SK-N-SH (cell line): ENCODE results near the gene BTF3. TPM values are rescaled to one million over a fixed set of nuclear protein-coding genes. Genes with fewer than 3 reads are reported as not detected.

Experiments
- ELF1 ChIP-seq: IDR thresholded peaks from 2 replicates; pipeline ENCODE4 v1.4.0; 2012
- EP300 ChIP-seq, 2 experiments: IDR thresholded peaks; 2 replicates each; pipeline versions ENCODE4 v1.4.0 to v1.6.1; 2012; ENCODE audit warnings: borderline replicate concordance in 1 of 2, low read depth in 1 of 2, low read length in 1 of 2
- EZH2phosphoT487 ChIP-seq: fragments of 200-600 bp; sonication (generic); IDR thresholded peaks from 2 replicates; pipeline ENCODE4 v1.6.1; 2017; ENCODE audit warnings: low read depth, mixed run types, mild to moderate bottlenecking, antibody characterized with exemption, moderate library complexity, borderline replicate concordance
- FOXJ3 ChIP-seq: sonication (generic); formaldehyde crosslinking; IDR thresholded peaks from 2 replicates; pipeline ENCODE4 v1.5.1; 2020; ENCODE audit warnings: mild to moderate bottlenecking, missing genetic modification reagents
- FOXM1 ChIP-seq: IDR thresholded peaks from 2 replicates; pipeline ENCODE4 v1.4.0; 2012; ENCODE audit warnings: low read depth, mild to moderate bottlenecking
- MAX ChIP-seq: IDR thresholded peaks from 2 replicates; pipeline ENCODE4 v1.4.0; 2012; ENCODE audit warnings: low read depth
- MEF2A ChIP-seq: IDR thresholded peaks from 2 replicates; pipeline ENCODE4 v1.4.0; 2012; ENCODE audit warnings: low read depth, borderline replicate concordance
- PBX3 ChIP-seq: IDR thresholded peaks from 2 replicates; pipeline ENCODE4; 2012
- RAD21 ChIP-seq: IDR thresholded peaks from 2 replicates; pipeline ENCODE4 v1.6.1; 2012; ENCODE audit warnings: mild to moderate bottlenecking, low read length
- RCOR1 ChIP-seq: fragments of 150-350 bp; IDR thresholded peaks from 2 replicates; pipeline ENCODE4 v1.6.1; 2017; ENCODE audit warnings: antibody characterized with exemption, low read length
- REST ChIP-seq: IDR thresholded peaks from 2 replicates; pipeline ENCODE4 v1.6.1; 2012; ENCODE audit warnings: mild to moderate bottlenecking, low read depth, low read length, moderate library complexity
- RFX5 ChIP-seq: IDR thresholded peaks from 2 replicates; pipeline ENCODE4 v1.6.1; 2012; ENCODE audit warnings: mild to moderate bottlenecking, improper control_type of control experiment, low read length
- RXRA ChIP-seq: IDR thresholded peaks from 2 replicates; pipeline ENCODE4 v1.4.0; 2012; ENCODE audit warnings: low read depth, mild to moderate bottlenecking, borderline replicate concordance
- TCF12 ChIP-seq: IDR thresholded peaks from 2 replicates; pipeline ENCODE4 v1.4.0; 2012
- TEAD4 ChIP-seq: IDR thresholded peaks from 2 replicates; pipeline ENCODE4 v1.4.0; 2012; ENCODE audit warnings: mild to moderate bottlenecking, borderline replicate concordance; ENCODE audit not compliant: insufficient read depth
- YY1 ChIP-seq: IDR thresholded peaks from 2 replicates; pipeline ENCODE4 v1.4.0; 2012; ENCODE audit warnings: low read depth, mild to moderate bottlenecking
- ZBTB33 ChIP-seq: IDR thresholded peaks from 2 replicates; pipeline ENCODE4 v1.4.0; 2012; ENCODE audit warnings: low read depth, borderline replicate concordance
- polyA plus RNA-seq, 3 experiments: library from polyadenylated mRNA; depleted of rRNA; stranded (reverse); fragments of >200 nt; gene quantifications; 2 replicates each; pipeline ENCODE4 v1.2.3, GENCODE V29; 2012
- TF ChIP-seq, protein P1 (sequence below): fragments of 150-350 bp; IDR thresholded peaks from 2 replicates; pipeline ENCODE4 v1.6.1; 2016; ENCODE audit warnings: mild to moderate bottlenecking, low read depth, low read length

Gene BTF3
- polyA plus RNA-seq, 1 of the 3 experiments (the other 2 are of a cell fraction), result 492 TPM

- TF ChIP-seq RAD21, result no peak
- TF ChIP-seq PBX3, result peak; percentile 40
- TF ChIP-seq EZH2phosphoT487, result no peak
- TF ChIP-seq TCF12, result peak; percentile 46; the same call in 1 of the 2 replicates
- TF ChIP-seq MEF2A, result peak; percentile 32; the same call in 1 of the 2 replicates
- no peak for TF ChIP-seq ELF1
- TF ChIP-seq YY1, result peak; percentile 41; the same call in 1 of the 2 replicates
- no peak for TF ChIP-seq RFX5
- TF ChIP-seq, protein P1, sequence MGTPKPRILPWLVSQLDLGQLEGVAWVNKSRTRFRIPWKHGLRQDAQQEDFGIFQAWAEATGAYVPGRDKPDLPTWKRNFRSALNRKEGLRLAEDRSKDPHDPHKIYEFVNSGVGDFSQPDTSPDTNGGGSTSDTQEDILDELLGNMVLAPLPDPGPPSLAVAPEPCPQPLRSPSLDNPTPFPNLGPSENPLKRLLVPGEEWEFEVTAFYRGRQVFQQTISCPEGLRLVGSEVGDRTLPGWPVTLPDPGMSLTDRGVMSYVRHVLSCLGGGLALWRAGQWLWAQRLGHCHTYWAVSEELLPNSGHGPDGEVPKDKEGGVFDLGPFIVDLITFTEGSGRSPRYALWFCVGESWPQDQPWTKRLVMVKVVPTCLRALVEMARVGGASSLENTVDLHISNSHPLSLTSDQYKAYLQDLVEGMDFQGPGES, result no peak
- 0 out of 2 replicates have a peak, but pooled peaks have one; percentile 6 for TF ChIP-seq TEAD4
- no peak for TF ChIP-seq FOXJ3 (CRISPR knock-in tag)
- TF ChIP-seq RXRA, result peak; percentile 50; the same call in 1 of the 2 replicates
- TF ChIP-seq MAX, result peak; percentile 83
- TF ChIP-seq FOXM1, result no peak
- no peak for TF ChIP-seq ZBTB33
- peak; percentile 47; the same call in 1 of the 2 replicates for TF ChIP-seq REST
- no peak for TF ChIP-seq RCOR1
- TF ChIP-seq EP300 (IDR thresholded peaks at IDR 0.05; ENCODE audit: borderline replicate concordance in 1 of 2, low read depth in 1 of 2, low read length in 1 of 2), result peak in 1 of 2 experiments; percentile 66; a peak in 1 of 4 replicates
- TF ChIP-seq, all 33 proteins: peak for 18
Observed at GRCh38 chr5:73448463-73449136, 49.6 kb upstream of the BTF3 start, which contains the start of gene FOXD1 (continued).
